HG02943 (cell line): Measurements from ENCODE around the gene MYH10.

Source experiments
- ATAC-seq: cut with Tn5 transposase; IDR thresholded peaks from one replicate; pipeline ENCODE4 v1.9.1; 2021; ENCODE audit warnings: mild to moderate bottlenecking, low read depth, moderate library complexity; ENCODE audit not compliant: unreplicated experiment

Gene MYH10

DNA sequence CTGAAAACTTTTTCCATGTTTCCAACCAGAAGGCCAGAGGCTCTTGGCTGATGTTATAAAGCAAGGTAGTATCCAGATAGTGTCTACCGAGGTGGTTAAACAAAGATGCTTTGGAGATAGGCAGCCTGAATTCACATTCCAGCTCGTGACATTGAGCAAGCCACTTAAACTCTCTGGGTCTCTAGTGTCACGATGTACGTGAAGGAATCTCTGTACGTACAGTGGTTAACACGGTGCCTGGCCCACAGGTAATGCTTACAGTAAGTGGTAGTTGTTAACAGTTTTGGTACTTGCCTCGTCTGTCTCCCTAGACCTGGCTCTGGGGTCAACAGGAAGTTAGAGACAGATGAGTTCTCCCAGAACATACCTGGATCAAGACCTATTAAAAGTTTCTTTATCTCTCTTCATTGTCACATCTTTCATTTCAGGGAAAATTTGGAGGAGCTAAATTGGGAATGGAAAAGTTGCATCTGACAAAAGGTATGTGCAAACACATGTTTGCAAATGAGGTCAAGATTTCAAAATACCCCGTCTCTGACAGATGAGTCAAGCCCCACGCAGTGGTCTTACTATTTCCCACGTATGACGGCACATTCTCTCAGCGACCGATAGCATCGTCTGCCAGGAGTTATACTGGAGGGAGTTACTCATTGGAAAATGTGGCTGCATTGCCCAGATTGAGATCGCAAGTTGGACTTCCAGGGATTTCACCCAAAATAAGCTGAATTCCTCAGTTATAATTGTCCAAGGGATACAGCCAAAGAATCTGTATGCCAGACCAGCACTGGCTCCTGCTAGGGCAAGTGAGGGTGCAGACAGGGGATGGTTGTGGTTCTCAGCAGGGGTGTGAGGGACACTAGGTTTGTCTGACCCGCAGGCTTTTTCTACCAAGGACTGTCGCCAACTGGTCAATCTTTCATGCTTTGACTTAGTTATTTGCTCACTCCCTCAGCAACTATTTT, 18.9 kb upstream of the MYH10 start:
- no peak for ATAC-seq

DNA sequence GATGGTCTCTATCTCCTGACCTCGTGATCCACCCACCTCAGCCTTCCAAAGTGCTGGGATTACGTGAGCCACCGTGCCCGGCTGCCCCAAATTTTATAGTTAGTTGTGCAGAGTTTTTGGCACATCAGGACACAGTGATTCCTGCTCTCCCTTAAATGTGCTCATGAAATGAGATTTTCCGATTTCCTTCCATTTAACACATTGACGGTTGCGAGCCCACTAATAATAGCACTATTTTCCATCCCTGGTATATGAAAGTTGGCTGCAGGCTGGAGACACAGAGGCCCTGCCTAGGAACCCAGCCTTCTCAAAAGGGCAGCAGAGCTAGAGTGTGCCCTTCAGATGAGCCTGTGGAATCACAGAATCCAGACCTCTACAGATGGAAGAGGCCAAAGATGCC, 17.4 kb upstream of the MYH10 start:
- ATAC-seq, result no peak

DNA sequence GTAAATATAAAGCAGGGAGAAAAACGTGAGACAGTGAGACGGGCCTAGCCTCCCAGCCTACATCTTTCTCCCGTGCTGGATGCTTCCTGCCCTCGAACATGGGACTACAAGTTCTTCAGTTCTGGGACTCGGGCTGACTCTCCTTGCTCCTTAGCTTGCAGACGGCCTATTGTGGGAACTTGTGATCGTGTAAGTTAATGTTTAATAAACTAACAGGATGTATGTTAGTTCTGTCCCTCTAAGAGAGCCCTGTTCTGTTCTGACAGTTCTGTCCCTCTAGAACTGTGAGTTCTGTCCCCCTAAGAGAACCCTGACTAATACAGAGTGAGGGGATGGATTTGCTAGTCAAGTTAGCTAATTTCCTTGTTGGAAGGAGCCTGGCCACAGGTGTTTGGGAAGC, 16.7 kb upstream of the MYH10 start:
- no peak for ATAC-seq

DNA sequence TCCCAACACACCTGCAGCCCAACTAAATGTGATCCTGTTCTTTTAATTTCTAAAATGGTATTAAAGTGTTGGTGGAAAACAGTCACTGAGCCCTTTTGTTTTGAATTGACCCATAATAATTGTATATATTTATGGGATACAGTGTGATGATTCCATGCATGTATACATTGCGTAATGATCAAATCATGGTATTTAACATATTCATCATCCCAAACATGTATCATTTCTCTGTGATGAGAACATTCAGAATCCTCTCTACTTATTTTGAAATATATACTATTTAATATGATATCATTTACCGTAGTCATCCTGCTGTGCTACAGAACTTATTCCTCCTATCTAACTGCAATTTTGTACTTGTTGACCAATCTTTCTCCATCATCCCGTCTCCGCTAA, 14.0 kb upstream of the MYH10 start:
- no peak for ATAC-seq

DNA sequence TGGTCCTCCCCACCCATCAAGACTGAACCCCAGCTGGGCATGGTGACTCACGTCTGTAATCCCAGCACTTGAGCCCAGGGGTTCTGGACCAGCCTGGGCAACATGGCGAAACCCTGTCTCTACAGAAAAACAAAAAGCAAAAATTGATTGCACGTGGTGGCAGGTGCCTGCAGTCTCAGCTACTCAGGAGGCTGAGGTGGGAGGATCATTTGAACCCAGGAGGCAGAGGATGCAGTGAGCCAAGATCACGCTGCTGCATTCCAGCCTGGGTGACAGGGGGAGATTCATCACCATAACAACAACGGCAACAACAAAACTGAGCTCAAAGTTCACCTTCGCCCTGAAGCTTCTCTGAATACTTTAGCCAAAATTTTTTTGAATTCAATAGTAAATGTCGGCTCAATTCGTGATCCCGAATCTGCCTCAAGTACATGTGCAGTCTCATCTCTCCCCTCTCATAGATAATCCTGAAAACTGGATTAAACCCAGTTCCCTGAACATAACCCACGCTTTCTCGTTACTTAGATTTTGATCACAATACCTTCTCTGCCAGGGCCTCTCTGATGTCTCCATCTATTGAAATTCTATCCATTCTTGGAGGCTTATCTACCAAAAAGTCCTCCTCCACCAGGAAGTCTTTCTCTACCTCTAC, 13.5 kb upstream of the MYH10 start:
- ATAC-seq, result no peak

DNA sequence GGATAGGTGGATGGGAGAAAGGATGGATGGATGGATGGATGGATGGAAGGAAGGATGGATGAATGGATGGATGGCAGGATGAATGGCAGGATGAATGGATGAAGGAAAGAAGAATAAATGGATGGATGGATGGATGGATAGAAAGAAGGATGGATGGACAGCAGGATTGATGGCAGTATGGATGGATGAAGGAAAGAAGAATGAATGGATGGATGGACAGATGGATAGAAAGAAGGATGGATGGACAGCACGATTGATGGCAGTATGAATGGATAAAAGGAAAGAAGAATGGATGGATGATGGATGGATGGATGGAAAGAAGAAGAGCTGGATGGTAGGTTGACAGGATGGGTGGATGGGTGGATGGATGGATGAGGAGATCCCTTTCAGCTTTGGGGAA, 9.2 kb upstream of the MYH10 start:
- no peak for ATAC-seq

DNA sequence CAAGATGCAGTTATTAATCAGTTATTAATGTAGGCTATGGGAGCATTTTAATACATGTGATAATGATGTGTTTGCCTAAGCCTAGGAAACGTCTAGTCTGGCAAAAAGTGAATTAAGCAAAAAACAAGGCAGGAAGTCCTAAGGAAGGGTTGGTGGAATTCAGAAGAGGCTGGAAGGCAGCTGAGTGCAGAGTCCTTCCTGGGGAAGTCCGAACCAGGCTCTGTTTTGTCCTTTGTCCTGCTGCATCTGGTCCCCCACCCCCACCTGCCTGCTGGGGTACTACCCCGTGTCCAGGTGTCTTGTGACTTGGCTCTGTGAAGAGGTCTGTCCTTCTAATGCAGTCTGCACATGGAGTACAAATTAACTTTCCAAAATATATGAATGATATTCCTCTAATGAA, 1.5 kb upstream of the MYH10 start:
- ATAC-seq, result no peak

DNA sequence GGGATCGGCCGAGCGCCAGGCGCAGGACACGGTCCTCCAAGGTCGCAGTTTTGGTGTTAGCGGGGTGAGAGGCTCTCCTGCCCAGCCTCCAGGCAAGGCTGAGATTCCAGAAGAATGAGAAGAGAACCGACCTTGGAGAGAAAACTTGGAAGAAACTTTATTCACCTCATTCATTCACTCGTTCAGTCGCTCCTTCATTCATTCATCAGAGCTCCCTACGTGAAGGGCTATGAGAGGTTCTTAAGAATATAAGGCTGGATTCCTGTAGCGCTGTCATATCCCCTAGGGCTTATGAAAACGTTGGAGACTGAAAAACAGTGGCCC, 991 bp upstream of the MYH10 start:
- no peak for ATAC-seq

DNA sequence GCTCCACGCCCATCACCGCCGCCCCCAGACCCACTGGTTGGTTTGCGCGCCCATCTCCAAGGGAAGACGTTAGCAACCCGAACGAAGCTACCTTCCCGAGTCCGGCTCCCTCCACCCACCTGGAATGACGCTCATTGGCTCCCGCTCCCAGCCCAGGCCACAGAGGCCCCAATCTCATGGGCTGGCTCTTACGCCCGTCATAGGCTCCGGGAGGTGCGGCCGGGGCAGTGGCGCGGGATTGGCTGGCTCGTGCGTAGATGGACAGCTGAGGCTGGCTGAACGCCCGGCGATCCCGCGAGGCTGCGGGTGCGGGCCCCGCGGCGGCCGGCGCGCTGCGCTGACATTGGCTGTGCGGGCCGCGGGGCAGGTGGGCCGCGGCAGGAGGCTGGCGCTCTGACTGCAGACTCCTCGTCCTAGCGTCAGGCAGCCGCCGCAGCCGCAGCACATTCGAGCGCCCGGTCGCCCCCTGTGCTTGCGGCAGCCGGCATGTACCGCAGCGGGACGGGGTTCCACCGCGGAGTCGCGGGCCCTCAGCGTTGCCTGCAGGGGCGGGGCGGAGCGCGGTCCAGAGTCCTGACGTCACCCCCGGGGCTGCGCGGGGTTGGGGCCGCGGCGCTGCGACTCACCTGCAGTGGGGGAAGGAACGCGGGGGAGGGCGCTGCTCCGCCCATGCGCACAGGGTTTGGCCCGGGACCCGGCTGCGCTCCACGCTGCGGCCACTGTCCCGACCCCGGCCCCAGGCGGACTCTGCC, 453 bp upstream of the MYH10 start:
- peak; percentile 94 for ATAC-seq

DNA sequence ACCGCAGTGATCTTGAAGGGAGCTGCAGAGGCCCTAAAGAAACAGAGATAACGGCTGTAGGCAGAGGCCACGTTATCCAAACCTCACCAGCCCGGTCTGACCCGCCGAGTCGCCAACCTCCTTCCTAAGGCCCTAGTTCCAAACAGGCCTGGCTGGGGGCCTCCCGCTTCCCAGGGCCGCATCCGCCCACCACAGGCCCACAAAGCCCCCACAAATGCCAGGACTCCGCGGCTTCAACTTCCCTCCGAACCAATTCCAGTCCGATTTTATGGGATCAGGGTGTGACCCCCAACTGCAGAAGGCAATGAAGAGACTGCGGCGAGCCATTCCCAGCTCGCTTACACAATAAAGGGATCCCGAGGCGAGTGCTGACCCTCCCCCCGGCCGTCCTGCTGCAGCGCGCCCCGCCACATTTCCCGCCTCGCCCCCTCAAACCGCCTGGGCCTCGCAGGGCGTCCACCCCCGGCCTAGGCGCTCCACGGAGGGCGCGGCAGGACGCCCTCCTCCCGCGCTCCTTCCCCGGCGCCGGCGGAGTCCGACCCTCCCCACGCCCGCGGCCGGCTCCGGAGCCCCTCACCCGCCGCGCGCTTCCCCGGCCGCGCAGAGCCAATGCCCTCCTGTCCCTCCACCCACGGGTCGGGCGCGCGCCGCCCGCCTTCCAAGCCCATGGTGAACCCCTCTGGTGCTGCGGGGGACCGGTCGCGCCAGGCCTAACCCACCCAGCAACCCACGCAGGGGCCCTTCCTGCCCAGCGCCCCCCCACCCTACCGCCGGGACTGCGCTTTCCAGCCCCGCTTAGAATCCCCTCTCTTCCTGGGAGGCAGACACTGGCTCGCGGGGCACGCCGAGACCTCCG, 926 bp downstream of the MYH10 start:
- no peak for ATAC-seq

DNA sequence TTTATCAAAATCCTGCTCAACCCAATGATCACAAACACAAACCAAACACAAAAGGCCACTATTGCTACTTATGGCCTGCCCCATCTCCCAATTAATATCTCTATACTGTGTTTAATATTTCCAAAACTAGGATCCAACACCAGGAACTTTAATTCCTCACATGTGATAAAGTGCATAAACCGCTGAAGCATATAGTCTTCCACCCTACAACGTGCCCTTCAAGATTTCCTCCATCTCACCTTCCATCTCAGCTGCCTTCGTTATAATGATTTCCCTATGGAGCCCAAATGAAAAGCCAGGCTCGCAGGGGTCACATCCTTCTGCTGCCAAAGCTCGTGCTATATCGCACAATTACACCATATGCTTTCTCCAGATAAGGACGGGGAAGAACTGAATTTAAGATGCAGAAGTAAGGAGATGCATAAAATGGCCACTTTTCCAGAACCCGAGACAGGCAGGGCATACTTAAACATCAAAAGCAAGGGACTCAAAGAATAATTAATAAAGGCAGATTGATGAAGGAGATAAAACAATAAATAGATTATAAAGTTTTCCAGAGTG, 1.8 kb downstream of the MYH10 start:
- no peak for ATAC-seq

DNA sequence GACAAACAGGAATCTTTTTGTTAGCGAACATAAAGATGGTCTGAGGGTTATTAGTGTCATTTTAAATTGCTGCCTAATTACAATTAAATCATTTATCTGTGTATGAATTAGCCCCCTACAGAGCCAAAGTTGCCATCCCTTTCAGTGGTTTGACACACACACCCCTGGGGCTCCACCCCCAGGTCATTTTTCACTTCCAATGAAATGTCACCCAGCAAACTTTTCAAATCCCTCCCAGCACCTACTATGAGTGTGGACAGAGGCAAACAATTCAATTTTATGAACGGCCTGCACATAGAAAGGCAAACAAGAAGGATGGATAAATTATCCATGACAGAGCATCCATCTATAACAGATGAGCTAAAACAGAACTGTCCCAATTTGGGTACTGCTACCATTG, 2.4 kb downstream of the MYH10 start:
- no peak for ATAC-seq

DNA sequence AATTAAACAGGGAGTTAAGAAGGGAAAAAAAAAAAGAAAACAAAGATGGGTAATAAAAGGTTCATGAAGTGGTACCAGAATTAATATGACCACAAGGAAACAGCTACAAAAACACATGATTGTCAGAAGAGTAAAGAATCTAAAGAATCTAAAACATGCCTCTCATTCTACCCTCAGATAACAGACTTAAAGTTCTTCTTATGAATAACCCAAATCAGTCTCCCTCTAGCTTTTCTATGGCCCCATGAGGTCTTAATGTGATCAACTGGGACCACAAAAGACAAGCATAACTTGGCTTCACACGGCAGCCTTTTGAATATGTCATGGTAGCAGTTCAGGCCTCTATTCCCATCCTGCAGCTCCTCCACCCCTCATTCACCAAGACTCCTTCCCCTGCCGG, 6.9 kb downstream of the MYH10 start:
- ATAC-seq, result no peak

DNA sequence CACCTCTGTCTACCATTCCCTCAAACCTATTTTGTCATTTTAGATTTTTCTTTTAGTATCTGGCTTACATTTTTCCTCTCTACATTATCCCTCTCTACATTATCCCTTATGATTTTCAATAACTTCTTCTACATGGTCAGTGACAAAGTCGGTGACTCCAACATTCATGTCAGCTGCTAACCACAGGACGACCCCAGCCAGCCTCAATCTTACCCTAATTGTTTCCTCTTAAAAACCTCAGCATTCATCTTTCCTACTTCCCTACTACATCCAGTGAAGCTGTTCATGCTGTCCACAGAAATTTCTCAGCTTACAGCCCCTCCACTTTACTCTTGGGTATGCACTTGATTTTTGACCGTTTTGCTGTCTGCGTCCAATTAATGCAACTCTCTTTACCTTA, 8.3 kb downstream of the MYH10 start:
- ATAC-seq, result no peak

DNA sequence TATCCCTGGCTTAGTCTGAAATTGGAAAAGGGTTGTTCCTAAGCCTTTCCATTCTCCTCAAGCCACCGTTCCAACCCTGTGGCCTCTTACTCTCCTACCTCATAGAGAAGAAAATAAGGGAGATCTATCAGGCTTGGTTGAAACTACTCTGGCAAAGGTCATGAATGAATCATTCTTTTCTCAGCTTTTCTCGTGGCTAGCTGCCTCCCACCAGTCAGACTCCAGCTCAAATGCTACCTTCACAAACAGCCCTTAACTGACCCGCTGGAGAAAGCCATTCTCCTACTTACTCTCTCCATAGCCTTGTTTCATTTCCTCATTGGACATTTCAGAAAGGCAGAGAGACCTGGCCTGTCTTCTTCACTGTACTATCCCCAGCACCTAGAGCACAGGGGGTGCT, 8.9 kb downstream of the MYH10 start:
- no peak for ATAC-seq

DNA sequence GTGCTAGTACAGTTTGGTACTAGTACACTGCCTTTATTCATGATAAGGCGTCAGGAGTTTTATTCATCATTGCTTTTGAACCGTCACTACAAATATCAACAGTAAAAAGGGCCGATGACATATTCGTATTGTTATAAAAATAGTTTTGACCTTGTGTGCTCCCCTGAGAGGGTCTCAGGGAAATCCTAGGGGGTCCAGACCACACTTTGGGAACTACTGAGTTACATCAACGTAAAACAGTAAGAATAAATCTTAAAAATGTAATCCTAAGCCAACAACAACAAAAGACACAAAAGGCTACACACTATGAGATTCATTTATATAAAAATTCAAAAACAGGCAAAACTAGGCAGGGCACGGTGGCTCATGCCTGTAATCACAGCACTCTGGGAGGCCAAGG, 11.2 kb downstream of the MYH10 start:
- no peak for ATAC-seq

DNA sequence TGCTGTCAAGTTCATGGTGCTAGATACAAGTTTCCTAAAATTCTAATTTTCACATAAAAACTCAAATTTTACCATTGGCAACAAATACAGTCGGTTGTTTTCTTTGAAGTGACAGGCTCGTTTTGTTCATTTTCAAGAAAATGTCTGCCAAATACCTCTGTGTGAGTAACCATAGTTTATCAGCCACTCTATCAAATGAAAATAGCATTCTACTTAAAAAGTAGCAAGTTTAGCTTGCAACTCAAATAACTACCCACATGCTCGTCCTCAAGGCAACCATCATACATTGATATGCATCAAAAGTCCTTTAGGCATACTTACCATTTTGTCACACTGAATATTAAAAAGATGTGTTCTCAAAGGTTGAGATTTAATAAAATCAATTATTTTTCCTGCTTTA, 11.7 kb downstream of the MYH10 start:
- no peak for ATAC-seq

DNA sequence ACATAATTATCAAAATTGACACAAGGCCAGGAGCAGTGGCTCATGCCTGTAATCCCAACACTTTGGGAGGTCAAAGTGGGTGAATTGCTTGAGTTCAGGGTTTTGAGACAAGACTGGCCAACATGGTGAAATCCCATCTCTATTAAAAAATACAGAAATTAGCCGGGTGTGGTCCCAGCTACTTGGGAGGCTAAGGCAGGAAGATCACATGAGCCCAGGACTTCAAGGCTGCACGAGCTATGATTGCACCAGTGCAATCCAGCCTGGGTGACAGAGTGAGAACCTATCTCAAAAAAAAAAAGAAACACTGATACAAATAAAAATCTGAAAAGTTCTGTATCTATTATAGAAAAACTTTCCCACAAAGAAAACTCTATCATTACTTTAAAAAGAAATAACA, 15.5 kb downstream of the MYH10 start:
- ATAC-seq, result no peak

DNA sequence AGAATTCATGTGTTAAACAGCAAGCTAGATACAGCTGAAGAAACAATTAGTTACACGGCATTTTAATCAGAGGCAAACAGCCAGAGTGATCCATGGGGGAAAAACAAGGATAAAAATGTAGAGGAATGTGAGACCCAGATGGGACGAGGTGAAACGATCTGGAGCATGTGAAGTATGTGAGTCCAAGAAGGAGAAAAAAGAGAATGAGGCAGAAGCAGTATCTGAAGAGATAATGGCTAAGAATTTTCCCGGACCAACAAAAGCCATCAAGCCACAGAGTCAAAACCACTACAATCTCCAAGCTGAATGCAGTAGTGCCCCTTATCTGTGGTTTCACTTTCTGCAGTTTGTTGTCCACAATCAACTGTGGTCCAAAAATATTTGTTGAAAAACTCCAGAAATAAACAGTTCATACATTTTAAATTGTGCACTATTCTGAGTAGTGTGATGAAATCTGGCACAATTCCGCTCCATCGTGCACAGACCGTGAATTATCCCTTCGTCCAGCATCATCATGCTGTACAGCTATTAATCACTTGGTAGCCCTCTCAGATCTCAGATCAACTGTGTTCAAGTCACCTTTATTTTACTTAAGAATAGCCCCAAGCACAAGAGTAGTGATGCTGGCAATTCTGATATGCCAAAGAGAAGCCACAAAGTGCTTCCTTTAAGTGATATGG, 18.8 kb downstream of the MYH10 start:
- ATAC-seq, result no peak

DNA sequence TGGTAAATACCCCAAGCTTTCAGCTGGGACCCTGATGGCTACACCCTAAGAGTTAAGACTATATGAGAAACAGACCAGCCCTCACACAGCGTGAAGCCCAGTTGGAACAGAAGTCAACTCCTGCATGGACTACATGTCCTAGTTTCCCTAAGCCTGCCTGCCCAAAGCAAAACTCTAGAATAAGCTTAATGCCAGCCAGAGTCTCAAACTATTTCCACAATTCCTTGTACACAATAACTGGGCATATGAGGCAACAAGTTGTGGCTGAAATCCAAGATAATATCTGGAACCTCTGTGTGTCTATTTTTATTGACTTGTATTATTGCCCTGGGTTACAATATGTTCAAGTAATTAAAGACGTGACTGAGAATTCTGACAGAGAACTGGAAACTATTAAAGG, 19.4 kb downstream of the MYH10 start:
- ATAC-seq, result no peak
